HuH-7.5 (cell line): ENCODE measurements around the gene RANBP17.
"Not testable (repeated sequence)": the region's sequence is repeated elsewhere in the genome, so short reads cannot be mapped to it uniquely, and the experiment has no call there.

Experiments used
- DNase-seq: peaks from one replicate; pipeline ENCODE4 v3.0.0; 2011; ENCODE audit warnings: low spot score

The RANBP17 gene

DNA sequence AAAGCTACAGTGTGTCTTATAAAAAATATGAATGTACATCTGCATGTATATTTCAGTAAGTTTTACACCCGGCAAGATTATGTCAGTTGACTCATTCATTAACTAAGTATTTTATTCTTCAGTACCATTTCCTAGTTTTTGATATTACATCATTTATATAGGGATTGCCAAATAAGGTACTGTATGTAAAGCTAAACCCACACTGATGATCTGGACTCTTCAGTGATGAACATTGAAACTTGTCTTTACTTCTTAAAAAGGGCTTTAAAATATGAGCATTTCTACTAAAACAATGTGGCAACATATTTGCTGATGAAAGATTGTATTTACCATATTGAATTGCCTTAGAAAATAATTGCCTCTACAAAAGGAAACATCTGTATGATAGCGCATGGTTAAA lies 295.5 kb downstream of the RANBP17 start:
- DNase-seq: no peak

- no peak for DNase-seq
These were observed 296.0 kb downstream of the RANBP17 start for GRCh38 chr5:171157775-171158174.

DNA sequence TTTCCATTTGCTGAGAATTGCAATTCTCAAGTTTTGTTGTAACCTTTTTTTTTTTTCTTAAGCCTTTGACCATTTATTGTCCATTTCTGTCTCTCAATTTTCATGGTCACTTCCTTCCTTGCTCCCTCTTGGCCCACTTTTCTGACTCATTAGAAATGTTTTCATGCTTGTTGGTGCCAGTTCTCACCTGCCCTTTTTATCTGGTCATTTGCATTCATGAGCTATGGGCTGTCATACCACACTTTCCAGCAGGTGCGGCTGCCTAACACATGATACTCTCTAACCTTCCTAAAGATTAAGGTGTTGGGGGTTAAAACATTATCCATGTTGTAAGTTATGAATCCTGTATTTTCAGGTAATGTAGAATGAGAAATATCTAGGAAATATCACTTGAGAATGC lies 296.8 kb downstream of the RANBP17 start:
- no peak for DNase-seq

- no peak for DNase-seq
These were observed 300.3 kb downstream of the RANBP17 start for GRCh38 chr5:171162165-171162564.

- DNase-seq: no peak
These were observed 300.8 kb downstream of the RANBP17 start for GRCh38 chr5:171162596-171162995.

DNA sequence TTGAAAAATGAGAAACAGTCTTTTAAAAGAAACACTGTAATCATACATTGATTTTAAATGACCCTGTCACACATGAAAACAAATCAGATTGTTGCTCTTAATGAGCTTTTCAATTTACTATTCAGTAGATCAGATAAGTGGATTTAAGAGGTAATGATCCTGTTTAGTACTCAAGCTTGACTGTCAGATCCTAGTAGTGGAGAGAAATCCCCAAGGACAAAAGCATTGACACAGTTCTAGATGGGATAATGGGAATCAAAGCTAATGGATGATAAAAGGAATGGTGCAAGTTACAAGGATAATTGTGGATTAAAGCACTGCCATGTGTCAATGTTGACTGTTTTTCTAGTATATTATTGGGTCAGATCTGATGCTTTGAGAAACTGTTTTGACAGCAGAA lies 304.9 kb downstream of the RANBP17 start:
- DNase-seq: no peak

- no peak for DNase-seq
These were observed 306.4 kb downstream of the RANBP17 start for GRCh38 chr5:171168171-171168570.

GRCh38 chr5:171174960-171175359 lies 313.1 kb downstream of the RANBP17 start:
- DNase-seq: not testable (repeated sequence)

DNA sequence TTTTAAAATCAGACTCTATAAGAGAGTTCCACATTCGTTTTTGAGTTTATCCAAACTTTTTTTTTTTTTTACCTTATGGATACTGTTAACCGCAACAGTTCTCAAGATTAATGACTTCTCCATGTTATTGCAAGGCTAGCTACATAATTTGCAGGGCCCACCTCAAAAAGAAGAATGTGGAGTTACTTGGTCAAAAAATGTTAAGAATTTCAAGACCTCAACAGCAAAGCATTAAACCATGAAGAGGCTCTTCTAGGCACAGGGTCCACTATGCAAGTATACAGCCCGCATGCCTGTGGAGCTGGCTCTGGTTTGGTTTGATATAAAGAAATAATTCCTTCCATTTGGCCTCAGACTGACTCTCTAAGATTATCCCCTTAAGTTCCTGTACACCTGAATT lies 313.9 kb downstream of the RANBP17 start:
- DNase-seq: no peak

DNA sequence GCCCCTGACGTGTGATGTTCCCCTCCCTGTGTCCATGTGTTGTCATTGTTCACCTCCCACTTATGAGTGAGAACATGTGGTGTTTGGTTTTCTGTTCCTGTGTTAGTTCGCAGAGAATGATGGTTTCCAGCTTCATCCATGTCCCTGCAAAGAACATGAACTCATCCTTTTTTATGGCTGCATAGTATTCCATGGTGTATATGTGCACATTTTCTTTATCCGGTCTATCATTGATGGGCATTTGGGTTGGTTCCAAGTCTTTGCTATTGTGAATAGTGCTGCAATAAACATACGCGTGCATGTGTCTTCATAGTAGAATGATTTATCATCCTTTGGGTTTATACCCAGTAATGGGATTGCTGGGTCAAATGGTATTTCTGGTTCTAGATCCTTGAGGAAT lies 316.4 kb downstream of the RANBP17 start:
- not testable (repeated sequence) for DNase-seq

- no peak for DNase-seq
These were observed 326.2 kb downstream of the RANBP17 start for GRCh38 chr5:171188016-171188415.

- no peak for DNase-seq
These were observed 327.6 kb downstream of the RANBP17 start for GRCh38 chr5:171189442-171189841.

GRCh38 chr5:171192111-171192510 lies 330.3 kb downstream of the RANBP17 start:
- no peak for DNase-seq

DNA sequence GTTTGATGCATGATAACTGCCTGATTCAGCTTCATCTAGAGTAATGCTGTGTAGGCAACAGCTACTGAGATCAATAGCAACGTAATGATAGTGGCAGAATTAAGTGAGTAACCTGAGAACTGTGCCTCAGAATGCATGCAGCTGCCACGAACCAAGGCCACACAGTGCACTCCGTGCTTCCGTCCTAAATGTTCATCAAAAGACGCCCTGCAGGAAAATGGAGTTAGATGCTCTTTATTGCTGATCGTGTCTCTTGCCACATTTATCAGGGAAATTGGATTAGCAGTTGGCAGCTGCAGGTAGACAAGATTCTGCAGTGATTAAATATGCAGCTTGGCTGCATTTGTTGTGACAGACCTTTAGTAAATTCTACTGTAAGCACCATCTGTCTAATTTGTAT lies 339.5 kb downstream of the RANBP17 start:
- no peak for DNase-seq

DNA sequence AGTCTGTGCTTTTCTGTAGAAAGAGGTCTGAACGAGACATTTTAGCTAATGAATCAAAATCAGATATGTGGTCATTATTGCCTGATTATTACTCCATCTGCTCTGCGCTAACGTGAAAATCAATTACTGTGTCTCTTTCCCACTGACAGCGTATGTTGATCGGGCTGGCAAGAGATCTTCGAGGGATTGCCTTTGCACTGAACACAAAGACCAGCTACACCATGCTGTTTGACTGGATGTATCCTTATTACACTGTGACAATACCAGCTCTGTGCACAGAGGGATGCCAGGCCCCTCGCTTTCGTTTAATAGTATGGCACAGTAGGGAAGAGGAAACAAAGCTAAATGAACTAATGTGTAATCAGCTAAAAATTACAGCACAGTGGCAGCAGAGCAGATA lies 343.6 kb downstream of the RANBP17 start:
- no peak for DNase-seq

DNA sequence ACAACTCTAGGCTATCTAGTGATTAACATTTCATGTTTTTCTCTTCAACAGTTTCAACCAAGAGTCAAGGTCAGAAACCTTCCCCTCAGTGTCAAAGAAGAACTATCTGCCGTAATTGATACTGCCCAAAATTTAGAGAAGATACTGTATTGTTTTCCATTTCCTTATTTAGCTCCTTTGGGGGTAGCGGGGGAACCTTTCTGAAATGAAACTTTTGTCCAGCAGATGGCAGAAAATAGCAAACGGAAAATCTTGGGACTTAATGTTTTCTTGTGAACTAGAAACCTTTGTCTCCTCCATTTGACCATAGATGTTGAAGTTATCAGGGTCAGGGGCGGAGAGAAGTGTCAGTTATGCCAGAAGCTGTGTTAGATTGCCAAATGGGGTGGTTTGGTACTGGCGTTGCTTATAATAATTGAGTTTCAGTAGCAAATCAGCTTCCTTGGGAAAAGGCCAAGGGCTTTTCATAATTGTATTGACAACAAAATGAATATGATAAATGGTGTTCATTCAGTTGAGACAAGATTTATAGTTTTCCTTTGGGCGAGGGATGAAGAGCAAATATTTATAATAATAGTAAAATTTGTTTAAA lies 345.5 kb downstream of the RANBP17 start:
- peak; percentile 21 for DNase-seq

DNA sequence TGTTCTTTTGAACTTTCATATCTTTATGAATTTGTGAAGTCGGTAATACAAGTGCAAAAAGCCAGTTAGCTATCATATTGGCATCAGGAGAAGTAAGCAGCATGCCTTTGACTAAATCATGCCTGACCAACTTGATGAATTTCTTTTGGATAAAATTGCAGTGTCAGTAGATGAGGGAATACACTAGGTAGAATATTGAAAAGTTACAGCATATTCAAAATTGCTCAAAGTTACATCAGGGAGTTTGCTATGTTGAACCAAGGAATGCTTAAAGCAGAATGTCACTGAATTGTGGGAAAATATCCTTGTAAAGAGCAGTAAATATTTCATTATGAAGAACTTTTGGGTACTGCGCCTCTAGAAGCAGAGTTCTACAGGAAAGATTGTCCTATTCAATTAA lies 360.1 kb downstream of the RANBP17 start:
- no peak for DNase-seq

DNA sequence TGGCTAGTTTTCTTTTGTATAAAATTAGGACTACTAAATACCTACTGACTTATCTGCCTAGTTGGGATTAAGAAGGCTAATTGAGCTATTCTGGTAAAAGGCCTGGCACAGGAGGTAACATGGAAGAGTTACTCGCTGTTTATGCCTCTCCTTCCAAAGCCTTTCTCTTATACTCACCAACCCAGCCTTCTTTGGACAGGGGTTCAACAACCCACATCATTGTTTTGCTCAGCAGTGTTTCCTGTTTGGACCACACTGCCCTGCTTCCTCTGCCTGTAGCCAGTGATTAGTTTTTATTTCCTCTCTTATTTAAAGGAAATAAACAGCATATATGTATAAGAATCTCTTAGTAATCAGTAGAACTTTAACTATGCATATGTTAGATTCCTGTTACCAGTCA lies 362.1 kb downstream of the RANBP17 start:
- no peak for DNase-seq

GRCh38 chr5:171226096-171226754 lies 364.4 kb downstream of the RANBP17 start:
- no peak for DNase-seq

DNA sequence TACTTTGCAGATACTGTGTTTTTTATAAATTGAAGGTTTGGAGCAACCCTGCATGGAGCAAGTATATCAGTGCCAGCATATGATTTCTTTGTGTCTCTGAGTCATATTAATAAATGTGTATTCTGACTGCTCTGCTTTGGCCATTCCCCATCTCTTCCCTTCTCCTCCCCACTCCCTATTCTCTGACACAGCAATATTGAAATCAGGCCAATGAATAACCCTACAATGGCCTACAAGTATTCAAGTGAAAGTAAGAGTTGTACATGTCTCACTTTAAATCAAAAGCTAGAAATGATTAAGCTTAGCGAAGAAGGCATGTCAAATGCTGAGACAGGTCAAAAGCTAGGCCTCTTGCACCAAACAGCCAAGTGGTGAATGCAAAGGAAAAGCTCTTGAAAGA lies 365.0 kb downstream of the RANBP17 start:
- no peak for DNase-seq

DNA sequence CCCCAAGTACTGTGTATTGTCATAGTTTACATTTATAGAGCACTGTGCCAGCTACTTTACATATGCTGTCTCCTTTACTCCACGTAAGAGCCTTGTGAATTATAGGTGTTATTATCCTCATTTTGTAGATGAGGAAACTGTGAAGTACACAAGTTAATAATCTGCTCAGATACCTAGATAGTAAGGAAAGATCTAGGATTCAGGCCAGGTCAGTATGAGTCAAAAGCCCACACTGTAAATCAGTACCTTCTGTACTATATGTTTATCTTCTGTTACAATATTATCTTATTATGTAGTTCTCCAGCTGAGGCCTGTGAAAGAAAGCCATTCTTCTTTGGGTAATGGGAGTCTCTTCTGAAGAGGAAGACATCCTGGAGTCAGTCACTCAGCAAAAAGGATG lies 374.8 kb downstream of the RANBP17 start:
- DNase-seq: no peak

- no peak for DNase-seq
These were observed 380.7 kb downstream of the RANBP17 start for GRCh38 chr5:171242521-171242920.

DNA sequence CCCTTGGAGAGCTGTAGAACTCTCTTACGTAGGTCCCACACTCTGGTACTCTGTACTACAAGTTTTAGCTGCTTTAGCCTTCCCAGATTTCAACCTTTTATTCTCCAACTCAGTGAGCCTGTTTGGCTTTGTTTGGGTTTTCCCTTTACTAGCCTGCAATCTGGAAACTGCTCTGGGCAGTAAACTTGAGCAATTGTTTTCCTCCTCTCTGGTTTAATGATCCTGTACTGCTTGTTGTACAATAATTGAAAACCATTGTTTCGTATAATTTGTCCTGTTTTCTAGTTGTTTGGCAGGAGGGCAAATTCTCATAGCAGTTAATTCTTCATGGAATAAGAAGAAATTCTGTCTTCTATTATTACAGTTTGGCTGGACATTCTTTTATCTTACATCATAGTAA lies 384.4 kb downstream of the RANBP17 start:
- DNase-seq: no peak

GRCh38 chr5:171249460-171249859 lies 387.6 kb downstream of the RANBP17 start:
- DNase-seq: no peak
